Kidney (tissue), 14 donors: Measurements from ENCODE around the gene GPR17. TPM values are rescaled to one million over a fixed set of nuclear protein-coding genes. Genes with fewer than 3 reads are reported as not detected.

Experiments
- DNase-seq, 5 donors: peaks; one replicate each; pipeline ENCODE4 v3.0.0-alpha.2; 2013 to 2020
- FAIRE-seq: peaks from 2 replicates; lab custom pipeline; 2012; peaks lifted over from hg19 to GRCh38; lab: Jason Lieb, UNC
- H3K27ac ChIP-seq, 2 donors: one replicate each; pipeline ENCODE4 v1.7.0; 2013; ENCODE audit warnings: low read depth in 2 of 2, low read length in 2 of 2, inconsistent platforms in 1 of 2
- H3K27me3 ChIP-seq: one replicate; pipeline ENCODE4 v1.7.1; 2013; ENCODE audit warnings: low read length, inconsistent platforms; ENCODE audit not compliant: control insufficient read depth, insufficient read depth
- H3K36me3 ChIP-seq, 3 donors: one replicate each; pipeline versions ENCODE4 v1.7.0 to v1.7.1; 2013; ENCODE audit warnings: low read length in 3 of 3, control low read depth in 1 of 3, inconsistent platforms in 1 of 3; ENCODE audit not compliant: insufficient read depth in 3 of 3, control insufficient read depth in 2 of 3
- H3K4me1 ChIP-seq, 3 donors: one replicate each; pipeline versions ENCODE4 v1.7.0 to v1.7.1; 2013; ENCODE audit warnings: low read length in 3 of 3, inconsistent platforms in 1 of 3, low read depth in 1 of 3; ENCODE audit not compliant: control insufficient read depth in 2 of 3, insufficient read depth in 2 of 3
- H3K4me3 ChIP-seq, 3 donors: one replicate each; pipeline versions ENCODE4 v1.7.0 to v1.8.1; 2013; ENCODE audit warnings: low read length in 3 of 3, control low read depth in 1 of 3, inconsistent platforms in 1 of 3
- H3K9ac ChIP-seq, 3 donors: one replicate each; pipeline versions ENCODE4 v1.7.0 to v1.7.1; 2013; ENCODE audit warnings: low read length in 3 of 3, control low read depth in 1 of 3, inconsistent platforms in 1 of 3
- H3K9me3 ChIP-seq, 3 donors: one replicate each; pipeline versions ENCODE4 v1.7.0 to v1.7.1; 2013; ENCODE audit warnings: low read length in 3 of 3, control low read depth in 1 of 3, inconsistent platforms in 1 of 3; ENCODE audit not compliant: control insufficient read depth in 2 of 3, insufficient read depth in 1 of 3
- CTCF ChIP-seq: IDR thresholded peaks from 3 replicates; pipeline ENCODE4 v1.5.1; 2012; ENCODE audit warnings: mild to moderate bottlenecking, moderate library complexity, borderline replicate concordance; ENCODE audit not compliant: insufficient read depth; ENCODE audit errors: extremely low read depth
- intact Hi-C: fragments of 100-400 bp; cut with DNase I; formaldehyde crosslinking; loops from one replicate; pipeline ENCODE4 v1.11.1; 2022
- polyA plus RNA-seq: library from polyadenylated mRNA; stranded (reverse); fragments of 350-450 nt; fragmentation: Illumina TruSeq; extraction: RNeasy Lipid Tissue Mini Kit (QIAGEN cat#74804); gene quantifications from one replicate; pipeline ENCODE4 v1.2.3, GENCODE V29; 2014; ENCODE audit warnings: low read depth, low replicate concordance; ENCODE audit not compliant: insufficient read depth
- total RNA-seq: library from RNA; stranded (reverse); fragmentation: NEBNext Ultra II Directional; extraction: Animal tissue kit (Norgen Biotek cat#: 25700); gene quantifications from one replicate; pipeline ENCODE4 v1.2.1, GENCODE V29; 2021
- donor health status: control.
- donor health status: control.
- donor health status: control.
- donor health status: control.
- donor health status: control.
- donor health status: DM: yes; HTN: yes; CAD: no.
- donor health status: Normal renal cell carcinoma (clear cell type).

The GPR17 gene
- total and polyA plus RNA-seq, 2 donors from 2014 or later, result 0.39 to 0.50 TPM

DNA sequence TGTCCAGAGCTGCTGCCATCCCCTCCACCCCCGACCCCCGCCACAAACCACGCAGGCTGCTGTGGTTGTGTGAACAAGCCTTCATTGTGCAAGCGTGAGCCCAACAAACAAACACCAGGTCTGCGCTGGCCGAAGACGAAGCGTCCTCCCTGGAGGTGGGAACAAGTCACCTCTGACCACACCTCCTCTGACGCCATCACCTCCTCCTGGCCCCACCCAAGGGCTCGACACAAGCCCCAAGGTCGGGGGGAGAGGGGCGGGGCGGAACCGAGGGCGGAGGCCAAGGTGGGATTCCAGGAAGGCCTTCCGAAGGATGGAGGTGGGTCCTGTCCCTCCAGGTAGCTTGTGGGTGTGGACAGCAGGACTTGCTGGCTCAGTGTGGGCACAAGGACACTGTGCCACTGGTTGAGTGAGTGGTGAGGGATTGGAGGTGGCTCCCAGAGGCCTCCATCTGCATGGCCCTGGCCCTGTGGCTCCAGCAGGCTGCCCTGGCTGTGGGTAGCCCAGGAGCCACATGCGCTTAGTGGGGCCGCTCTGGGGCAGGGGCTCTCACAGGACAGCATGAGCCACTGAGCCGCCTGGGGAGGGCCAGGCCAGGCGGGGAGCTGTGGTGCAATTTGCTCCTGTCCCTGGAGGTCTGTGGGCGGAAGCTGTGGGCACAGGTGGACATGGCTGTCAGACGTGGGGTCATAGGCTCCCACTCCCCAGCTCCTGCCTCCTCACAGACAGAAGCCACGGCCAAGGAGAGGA lies 7.4 kb upstream of the GPR17 start:
- Histone ChIP-seq H3K27ac (peak overlapping the region in 1 of 2 donors; percentile 79), H3K9me3 (no peaks in the 10 kb centered on the region), H3K36me3 (no peaks in the 10 kb centered on the region), H3K4me1 (peaks cover 0 to 22% (median 0%) of the 10 kb centered on the region in 3 donors), H3K27me3 (no peaks in the 10 kb centered on the region), H3K4me3 (no peak overlapping the region), H3K9ac (no peak overlapping the region)
- FAIRE-seq (no peak), DNase-seq (no peak)
- no peak for TF ChIP-seq CTCF
- intact Hi-C loops, result no loop called here

- no peak for TF ChIP-seq CTCF
- Histone ChIP-seq H3K9ac (no peak overlapping the region), H3K4me3 (no peak overlapping the region), H3K27ac (no peak overlapping the region), H3K9me3 (no peaks in the 10 kb centered on the region), H3K36me3 (no peaks in the 10 kb centered on the region), H3K4me1 (peaks cover 0 to 20% (median 0%) of the 10 kb centered on the region in 3 donors), H3K27me3 (no peaks in the 10 kb centered on the region)
- intact Hi-C loops, result no loop called here
- DNase-seq, result no peak
- no peak for FAIRE-seq
Observed at GRCh38 chr2:127639111-127639474, 6.9 kb upstream of the GPR17 start.

DNA sequence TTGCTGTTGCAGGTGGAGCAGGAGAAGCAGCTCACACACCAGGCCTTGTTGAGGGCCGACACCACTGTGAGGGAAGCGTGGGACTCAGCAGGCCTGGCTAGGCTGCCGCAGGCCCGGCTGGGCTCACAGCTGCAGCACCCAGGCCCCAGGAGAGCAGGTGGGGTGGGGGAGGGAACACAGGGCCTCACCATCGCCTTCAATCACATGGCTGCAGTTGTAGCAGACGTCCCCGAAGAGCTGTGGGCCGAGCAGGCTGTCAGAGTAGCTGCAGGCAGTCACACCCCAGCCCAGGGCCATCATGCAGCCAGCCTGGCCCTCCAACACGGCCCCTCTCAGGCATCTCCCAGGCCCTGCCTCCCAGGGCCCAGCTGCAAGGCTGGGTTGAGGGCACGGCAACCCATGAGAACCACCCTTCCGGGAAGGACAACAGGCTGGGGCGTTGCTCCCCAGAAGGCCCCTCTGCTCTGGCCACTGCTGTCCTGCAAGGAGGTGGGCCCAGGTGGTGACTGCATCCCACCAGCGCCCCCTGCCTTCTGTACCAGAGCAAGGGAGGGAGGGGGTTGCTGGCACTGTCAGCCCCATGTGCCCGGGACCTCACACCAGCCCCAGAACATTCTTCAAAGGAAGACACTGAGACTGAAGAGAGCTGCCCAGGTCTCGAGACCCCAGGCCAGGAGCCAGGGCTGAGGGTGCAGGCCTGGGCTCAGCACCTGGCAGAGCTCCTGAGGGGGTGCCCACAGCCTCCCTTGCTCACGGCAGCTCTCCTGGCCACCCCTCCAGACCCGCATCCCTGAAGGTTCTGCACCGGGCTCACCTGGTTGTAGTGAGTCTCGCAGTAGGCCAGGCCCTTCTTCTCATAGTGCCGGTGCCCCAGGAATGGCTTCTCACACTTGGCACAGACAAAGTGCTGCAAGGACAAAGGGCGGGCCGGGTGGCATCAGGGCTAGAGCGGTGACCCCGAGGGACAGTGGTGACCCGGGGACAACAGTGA lies 5.6 kb upstream of the GPR17 start:
- no peak for FAIRE-seq
- TF ChIP-seq CTCF, result no peak
- H3K9ac ChIP-seq, result no peak overlapping the region
- H3K36me3 ChIP-seq, result no peaks in the 10 kb centered on the region
- peaks cover 0 to 20% (median 0%) of the 10 kb centered on the region in 3 donors for H3K4me1 ChIP-seq
- DNase-seq, result no peak
- no peaks in the 10 kb centered on the region for H3K9me3 ChIP-seq
- H3K27me3 ChIP-seq, result no peaks in the 10 kb centered on the region
- H3K27ac ChIP-seq, result no peak overlapping the region
- intact Hi-C loops, result no loop called here
- H3K4me3 ChIP-seq, result no peak overlapping the region
